ENCODE measurements around the gene ZNF343.

DNA sequence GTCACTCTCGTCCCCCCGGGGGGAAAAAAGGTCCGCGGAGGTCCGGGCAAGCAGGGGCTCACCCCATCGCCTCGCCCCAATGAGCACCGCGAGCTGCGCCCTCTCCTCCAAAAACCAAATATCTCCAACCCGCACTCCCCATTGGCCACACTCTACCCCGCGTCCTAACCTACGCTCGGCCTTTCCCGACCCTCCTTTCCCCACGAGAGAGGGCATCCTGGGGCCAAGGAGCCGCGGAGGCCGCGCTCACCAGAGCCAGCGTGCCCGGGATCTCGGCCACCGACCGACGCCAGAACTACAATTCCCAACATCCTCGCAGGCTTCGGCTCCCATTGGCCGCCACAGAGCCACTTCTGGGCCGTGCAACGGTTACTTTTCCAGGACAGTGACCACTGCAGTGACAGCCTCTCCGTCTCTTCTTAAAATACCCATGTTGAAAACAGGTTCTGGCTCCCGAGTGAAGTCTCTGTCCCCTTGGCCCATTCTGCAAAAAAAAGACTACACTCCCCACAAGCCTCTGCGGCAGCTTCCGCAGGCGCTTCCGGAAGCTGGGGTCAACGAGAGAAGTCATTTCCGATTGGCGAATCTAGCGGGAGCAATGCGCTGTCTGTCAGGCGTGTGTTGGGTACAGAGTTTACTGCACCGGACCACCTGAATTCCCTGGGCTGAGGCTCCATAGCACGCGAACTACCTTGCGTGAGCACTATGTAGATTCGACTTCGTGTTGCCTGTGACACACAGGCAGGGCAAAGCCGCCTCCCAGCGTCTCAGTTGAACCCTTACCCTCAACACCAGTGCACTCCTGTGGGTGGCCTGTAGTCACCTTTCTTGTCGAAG, at the start of gene ZNF343:
- TF ChIP-seq, protein P1, sequence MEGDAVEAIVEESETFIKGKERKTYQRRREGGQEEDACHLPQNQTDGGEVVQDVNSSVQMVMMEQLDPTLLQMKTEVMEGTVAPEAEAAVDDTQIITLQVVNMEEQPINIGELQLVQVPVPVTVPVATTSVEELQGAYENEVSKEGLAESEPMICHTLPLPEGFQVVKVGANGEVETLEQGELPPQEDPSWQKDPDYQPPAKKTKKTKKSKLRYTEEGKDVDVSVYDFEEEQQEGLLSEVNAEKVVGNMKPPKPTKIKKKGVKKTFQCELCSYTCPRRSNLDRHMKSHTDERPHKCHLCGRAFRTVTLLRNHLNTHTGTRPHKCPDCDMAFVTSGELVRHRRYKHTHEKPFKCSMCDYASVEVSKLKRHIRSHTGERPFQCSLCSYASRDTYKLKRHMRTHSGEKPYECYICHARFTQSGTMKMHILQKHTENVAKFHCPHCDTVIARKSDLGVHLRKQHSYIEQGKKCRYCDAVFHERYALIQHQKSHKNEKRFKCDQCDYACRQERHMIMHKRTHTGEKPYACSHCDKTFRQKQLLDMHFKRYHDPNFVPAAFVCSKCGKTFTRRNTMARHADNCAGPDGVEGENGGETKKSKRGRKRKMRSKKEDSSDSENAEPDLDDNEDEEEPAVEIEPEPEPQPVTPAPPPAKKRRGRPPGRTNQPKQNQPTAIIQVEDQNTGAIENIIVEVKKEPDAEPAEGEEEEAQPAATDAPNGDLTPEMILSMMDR (IDR thresholded peaks at IDR 0.05), result no peak
- peak in 2 of 4 donors; percentile 13 to 63 for TF ChIP-seq POLR2A (IDR thresholded peaks at IDR 0.05)
- TF ChIP-seq POLR2AphosphoS5 (IDR thresholded peaks at IDR 0.05), result peak; percentile 62 to 67

Data from upper lobe of left lung (tissue), 4 donors.